HG03432 (cell line): Measurements from ENCODE around the gene CEP128.
"Not testable (repeated sequence)": the region's sequence is repeated elsewhere in the genome, so short reads cannot be mapped to it uniquely, and the experiment has no call there.

ENCODE experiments used
- ATAC-seq: cut with Tn5 transposase; IDR thresholded peaks from one replicate; pipeline ENCODE4 v1.9.1; 2021; ENCODE audit warnings: mild to moderate bottlenecking, moderate library complexity; ENCODE audit not compliant: unreplicated experiment

The CEP128 gene

DNA sequence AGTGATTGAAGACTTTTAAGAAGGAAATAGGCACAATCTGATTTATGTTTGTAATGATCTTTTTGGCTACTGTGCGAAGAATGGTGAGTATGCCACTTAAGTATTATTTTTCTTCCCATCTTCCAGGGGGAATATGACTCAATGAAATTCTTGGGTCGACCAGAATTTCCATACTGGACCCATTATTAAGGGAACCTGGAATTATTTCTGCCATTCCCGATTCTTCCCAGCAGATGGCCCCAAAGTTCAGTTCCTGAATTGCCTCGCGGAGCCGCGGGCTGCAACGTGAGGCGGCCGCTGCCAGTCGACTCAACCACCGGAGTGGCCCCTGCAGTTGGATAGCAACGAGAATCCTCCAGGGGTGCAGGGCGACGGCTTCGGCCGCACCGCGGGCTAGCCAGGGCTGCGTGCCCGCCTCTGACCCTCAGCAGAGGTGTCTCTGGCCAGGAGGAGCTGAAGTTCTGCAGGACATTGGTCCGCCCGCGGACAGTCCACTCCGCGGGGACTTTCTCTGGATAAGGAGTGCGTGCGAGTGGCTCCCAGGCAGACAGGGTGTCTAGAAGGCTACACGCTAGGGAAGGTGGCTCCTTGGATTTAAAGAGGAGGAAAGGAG lies 13.3 kb upstream of the CEP128 start:
- ATAC-seq, result peak; percentile 23

DNA sequence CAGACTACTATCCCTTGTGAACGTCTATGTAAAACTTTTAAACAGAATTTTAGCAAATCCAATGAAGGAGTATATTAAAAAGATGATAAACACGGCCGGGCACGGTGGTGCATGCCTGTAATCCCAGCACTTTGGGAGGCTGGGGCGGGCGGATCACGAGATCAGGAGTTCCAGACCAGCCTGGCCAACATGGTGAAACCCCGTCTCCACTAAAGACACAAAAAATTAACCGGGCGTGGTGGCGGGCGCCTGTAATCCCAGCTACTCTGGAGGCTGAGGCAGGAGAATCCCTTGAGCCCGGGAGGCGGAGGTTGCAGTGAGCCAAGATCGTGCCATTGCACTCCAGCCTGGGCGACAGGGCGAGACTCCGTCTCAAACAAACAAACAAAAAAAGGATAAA lies 11.7 kb upstream of the CEP128 start:
- not testable (repeated sequence) for ATAC-seq

DNA sequence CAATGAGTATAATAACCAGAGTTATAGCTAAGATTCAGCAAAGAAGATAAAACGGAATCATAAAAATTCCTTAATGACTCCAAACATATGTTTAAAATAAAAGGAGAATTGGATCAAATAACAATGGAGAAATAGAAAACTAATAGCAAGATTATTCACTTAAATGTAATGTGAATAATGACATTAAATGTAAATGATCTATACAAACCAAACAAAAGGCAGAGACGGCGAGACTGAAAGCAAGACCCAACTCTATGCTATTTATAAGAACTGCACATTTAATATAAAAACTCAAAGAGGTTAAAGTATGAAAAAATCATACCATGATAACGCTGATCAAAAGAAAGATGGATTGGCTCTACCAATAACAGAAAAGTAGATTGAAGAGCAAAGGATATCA lies 10.0 kb upstream of the CEP128 start:
- ATAC-seq, result no peak

- ATAC-seq, result no peak
These were observed 6.8 kb upstream of the CEP128 start for GRCh38 chr14:80948291-80948690.

DNA sequence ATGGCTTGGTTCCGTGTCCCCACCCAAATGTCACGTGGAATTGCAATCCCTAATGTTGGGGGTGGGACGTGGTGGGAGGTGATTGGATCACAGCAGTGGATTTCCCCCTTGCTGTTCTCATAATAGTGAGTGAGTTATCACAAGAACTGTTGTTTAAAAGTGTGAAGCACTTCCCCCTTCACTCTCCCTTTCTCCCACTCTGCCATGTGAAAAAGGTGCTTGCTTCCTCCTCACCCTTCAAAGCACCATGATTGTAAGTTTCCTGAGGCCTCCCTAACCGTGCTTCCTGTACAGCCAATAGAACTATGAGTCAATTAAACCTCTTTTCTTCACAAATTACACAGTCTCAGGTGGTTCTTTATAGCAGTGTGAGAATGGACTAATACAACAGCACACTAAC lies 5.3 kb upstream of the CEP128 start:
- no peak for ATAC-seq

- no peak for ATAC-seq
These were observed 4.6 kb upstream of the CEP128 start for GRCh38 chr14:80946187-80946586.

GRCh38 chr14:80944861-80945617 lies 3.5 kb upstream of the CEP128 start:
- no peak for ATAC-seq

DNA sequence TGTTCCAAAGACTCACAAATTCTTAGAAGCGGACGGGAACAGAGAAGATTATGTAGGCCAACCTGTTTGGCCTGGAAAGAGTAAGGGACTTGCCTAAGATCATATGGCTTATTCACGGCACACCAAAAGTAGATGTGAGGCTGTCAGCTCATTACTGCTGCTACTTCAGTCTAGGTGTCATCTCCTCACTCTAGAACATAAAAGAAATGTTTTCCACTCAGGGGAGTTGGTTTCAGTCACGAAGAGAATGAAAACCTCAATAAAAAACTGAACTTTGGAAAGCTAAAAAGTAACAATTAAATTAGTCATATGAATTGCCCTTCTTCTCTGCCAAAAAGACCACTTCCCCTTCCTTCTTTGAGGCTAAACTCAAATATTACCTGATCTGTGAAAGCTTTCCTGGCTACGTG lies 658 bp upstream of the CEP128 start:
- ATAC-seq, result peak; percentile 20

GRCh38 chr14:80940146-80940545 lies 1.4 kb downstream of the CEP128 start:
- peak; percentile 15 for ATAC-seq

DNA sequence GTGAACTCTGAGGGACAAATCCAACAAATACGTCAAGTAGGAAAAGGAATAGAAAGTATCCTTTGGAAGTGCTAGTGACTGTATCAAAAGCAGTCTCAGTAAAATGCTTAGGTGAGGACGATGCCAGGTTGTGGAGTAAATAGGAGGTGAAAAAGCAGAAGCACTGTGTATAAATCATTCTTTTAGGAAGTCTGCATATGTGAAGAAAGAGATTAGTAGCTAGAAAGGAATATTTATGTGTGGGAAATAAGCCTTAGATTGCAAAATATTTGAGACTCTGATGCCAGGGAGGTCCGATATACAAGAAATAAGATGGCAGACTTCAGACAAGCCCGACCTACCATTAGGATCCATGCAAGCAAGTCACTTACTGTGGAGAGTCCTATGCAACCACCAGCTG lies 7.9 kb downstream of the CEP128 start:
- no peak for ATAC-seq

DNA sequence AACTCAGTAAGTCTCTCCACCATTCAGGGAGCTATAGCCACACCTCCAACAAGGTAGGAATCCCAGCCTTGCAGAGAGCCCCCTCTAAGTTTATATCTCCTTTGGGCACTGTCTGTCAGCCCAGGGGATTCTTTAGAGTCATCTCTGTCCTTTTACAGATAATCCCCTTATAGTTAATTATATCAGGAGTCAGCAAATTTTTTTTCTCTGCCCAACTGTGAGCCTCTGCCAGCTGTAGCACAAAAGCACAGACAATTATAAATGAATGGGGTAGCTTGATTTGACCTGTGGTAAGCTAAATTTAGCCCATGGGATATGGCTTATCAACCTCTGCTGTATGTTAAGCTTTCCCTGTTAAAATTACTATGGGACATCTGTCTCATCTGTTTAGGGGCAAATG lies 8.3 kb downstream of the CEP128 start:
- ATAC-seq, result no peak

GRCh38 chr14:80930836-80931389 lies 10.6 kb downstream of the CEP128 start:
- peak; percentile 96 for ATAC-seq

DNA sequence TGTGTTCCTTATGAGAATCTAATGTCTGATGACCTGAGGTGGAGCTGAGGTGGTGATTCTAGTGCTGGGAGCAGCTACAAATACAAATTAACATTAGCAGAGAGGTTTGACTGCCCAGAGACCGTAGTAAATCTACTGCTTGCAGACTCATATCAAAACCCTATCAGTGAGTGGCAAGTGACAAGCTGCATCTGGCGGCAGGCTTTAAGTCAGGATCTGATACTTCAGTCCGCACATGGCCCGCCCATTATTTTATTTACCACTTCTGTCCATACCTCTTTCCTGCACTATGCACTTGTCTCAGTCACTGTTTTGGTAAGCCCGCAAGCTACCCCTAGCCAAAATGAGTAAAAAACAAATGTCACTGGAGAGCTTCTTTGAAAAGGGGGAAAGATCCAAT lies 11.4 kb downstream of the CEP128 start:
- peak; percentile 27 for ATAC-seq

- no peak for ATAC-seq
These were observed 14.2 kb downstream of the CEP128 start for GRCh38 chr14:80927083-80927989.

GRCh38 chr14:80926397-80927082 lies 15.0 kb downstream of the CEP128 start:
- ATAC-seq, result no peak

DNA sequence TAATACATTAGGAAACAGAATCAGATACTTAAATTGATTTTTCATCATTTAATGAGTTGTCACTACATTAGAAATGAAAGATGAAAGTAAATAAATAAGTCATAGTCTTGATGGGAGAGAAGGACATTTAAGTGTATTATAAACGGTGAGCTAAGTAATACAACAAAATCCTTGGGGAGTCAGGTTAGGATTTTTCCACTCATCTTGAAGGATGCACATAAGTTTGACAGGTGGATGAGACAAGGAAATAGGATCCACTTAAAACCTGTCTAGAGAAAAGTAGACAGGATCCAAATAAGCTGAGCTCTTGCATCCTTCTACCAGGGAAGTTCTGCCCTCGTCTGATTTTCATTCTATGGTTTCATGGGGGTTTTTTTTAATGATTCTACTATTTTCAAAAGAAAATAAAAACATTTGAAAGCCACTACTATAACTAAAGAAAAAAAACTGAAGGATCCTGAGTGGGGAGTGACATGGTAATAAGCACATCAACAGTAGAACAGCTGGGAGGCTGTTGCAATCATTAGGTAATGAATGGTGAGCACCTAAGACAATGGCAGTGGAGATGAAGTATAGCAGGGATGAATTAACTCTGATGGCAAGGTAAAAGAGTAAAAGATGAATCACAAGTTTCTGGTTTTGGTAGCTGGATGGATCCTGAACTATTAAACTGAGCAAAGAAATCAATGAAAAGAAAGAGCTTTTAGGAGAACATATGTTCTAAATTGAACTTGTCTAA lies 17.0 kb downstream of the CEP128 start:
- no peak for ATAC-seq

DNA sequence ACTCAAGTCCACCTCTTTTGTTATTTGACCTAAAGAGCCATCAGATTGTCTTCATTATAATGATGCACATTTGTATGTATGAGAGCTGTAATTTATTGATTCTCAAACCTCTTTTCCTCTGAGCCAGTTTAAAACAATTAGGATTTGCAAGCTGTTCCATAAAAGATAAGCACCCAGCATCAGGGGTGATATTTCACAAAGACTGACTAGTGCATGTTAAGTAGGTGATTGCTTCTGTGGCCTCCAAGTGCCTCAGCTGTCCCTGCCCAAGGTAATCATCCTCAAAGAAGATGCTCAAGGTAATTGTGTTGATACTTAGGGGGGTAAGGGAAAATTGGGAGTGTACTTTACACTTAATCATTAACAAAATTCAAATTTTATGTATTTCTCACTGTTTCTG lies 18.2 kb downstream of the CEP128 start:
- ATAC-seq, result no peak

DNA sequence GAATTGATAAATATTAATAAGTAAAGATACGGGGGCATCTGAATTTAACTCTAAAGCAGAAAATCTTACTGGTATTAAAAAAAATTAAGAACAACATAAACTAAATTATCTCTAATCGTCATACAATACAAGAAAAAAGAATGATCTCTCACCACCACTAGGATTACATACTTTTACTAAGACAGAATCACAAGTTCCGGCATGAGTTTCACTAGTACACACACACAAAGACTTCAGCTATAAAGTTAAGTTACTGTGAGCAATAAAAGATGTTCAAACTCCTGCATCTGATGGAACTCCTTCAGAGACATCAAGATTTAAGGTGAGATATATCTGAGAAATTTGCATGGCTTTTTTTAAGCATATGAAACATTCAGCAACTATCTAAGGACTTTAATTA lies 21.9 kb downstream of the CEP128 start:
- no peak for ATAC-seq

- ATAC-seq, result not testable (repeated sequence)
These were observed 29.5 kb downstream of the CEP128 start for GRCh38 chr14:80912013-80912412.

- no peak for ATAC-seq
These were observed 34.6 kb downstream of the CEP128 start for GRCh38 chr14:80906946-80907345.
